Body of pancreas (tissue), 4 donors: Measurements from ENCODE around the gene TMEM218.

Experiments used
- CTCF ChIP-seq, 7 experiments: fragments of 450-650 bp in 4 of 7; fragments of 200-600 bp in 3 of 7; sonication (generic) in 3 of 7; IDR thresholded peaks; one replicate each; pipeline ENCODE4 v1.5.1; 2016 to 2019; ENCODE audit warnings: antibody characterized with exemption in 7 of 7
- POLR2A ChIP-seq, 3 donors: fragments of 450-650 bp; IDR thresholded peaks; one replicate each; pipeline ENCODE4 v1.6.1; 2016; ENCODE audit warnings: antibody characterized with exemption in 3 of 3, mild to moderate bottlenecking in 2 of 3

- TF ChIP-seq CTCF (IDR thresholded peaks at IDR 0.05) (no peak), POLR2A (IDR thresholded peaks at IDR 0.05) (no peak)
Measured at GRCh38 chr11:125088576-125089455, 22.6 kb downstream of the TMEM218 start.
